Measurements from ENCODE around the gene OSBPL10. TPM values are rescaled to one million over a fixed set of nuclear protein-coding genes. Genes with fewer than 3 reads are reported as not detected.
A peak's percentile ranks its signal among the peaks of the same experiment; 100 is the strongest.

Gene OSBPL10
- total RNA-seq, 1 experiment from 2014 or later, result 48.0 TPM

DNA sequence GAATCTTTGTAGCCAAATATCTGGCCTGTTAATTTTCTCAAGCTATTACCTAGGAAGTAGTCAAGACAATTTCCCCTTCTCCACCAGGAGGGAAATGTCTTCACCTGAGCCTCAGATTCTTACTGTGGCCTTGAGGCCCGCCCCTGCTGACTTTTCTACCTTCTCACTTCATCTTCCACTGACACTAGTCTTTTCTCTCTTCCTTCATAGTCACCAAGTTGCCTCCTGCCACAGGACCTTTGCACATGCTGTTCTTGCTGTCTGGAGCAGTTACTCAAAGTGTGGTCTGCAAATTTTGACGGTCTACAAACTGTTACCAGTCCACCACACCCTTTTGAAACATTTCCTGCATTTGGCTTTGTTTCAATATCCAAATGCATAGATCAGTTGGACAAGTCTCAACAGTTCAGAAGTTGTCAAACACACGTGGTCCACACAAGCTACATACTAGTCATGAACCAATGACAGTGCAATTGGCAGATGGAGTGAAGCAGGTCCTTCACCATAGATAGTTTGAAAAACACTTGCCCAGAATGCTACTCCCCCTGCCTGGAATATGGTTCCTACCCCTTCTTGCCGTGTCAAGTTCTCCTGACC is 100.5 kb downstream of the OSBPL10 start:
- peaks cover 38% of the 10 kb centered on the region for H3K79me2 ChIP-seq (ENCODE audit: low read length)
- no peaks in the 10 kb centered on the region; the same call in 1 of the 2 replicates for H4K20me1 ChIP-seq (ENCODE audit: low read length)
- no peaks in the 10 kb centered on the region for H3F3A ChIP-seq (ENCODE audit: low read length, unreplicated experiment)
- no peaks in the 10 kb centered on the region for H3K27me3 ChIP-seq (ENCODE audit: low read length)
- no peaks in the 10 kb centered on the region for H3K9me2 ChIP-seq (replicated peaks; ENCODE audit: low read length)
- H3K36me3 ChIP-seq (ENCODE audit: low read depth, low read length), result 0 out of 2 replicates have a peak, but pooled peaks cover 2% of the 10 kb centered on the region
- ChIA-PET POLR2A (ENCODE audit: unreplicated experiment) (no interaction called here), CTCF (no interaction called here)
- intact Hi-C loops (cut with micrococcal nuclease), result no loop called here
- TF ChIP-seq EZH2phosphoT487 (IDR thresholded peaks at IDR 0.05; ENCODE audit: borderline replicate concordance, low read length) (no peak), EZH2 (IDR thresholded peaks at IDR 0.05; ENCODE audit: low read length, unreplicated experiment) (no peak), CTCF (conservative IDR thresholded peaks at IDR 0.05; ENCODE audit: low read depth, low read length) (no peak)
- H2AFZ ChIP-seq (ENCODE audit: low read length), result no peak overlapping the region
- no peaks in the 10 kb centered on the region for H3K9me3 ChIP-seq (ENCODE audit: low read length)
- no peak overlapping the region for H3K27ac ChIP-seq (ENCODE audit: low read length)
- no peak for ATAC-seq
- H3K4me1 ChIP-seq (ENCODE audit: insufficient read depth, low read length), result peaks cover 15% of the 10 kb centered on the region
- DNase-seq, result no peak
- no peak overlapping the region for H3K9ac ChIP-seq (ENCODE audit: low read length)
- H3K4me3 ChIP-seq (ENCODE audit: low read length), result no peak overlapping the region
- no TSS peak for BruUV-seq (replicated peaks)
- H3K4me2 ChIP-seq (ENCODE audit: low read length), result no peak overlapping the region

- CTCF ChIA-PET, result no interaction called here
- Histone ChIP-seq H3K9me3 (ENCODE audit: low read length) (no peaks in the 10 kb centered on the region), H3K9me2 (replicated peaks; ENCODE audit: low read length) (no peaks in the 10 kb centered on the region), H3K9ac (ENCODE audit: low read length) (no peak overlapping the region), H3K27me3 (ENCODE audit: low read length) (no peaks in the 10 kb centered on the region), H2AFZ (ENCODE audit: low read length) (no peak overlapping the region), H3K79me2 (ENCODE audit: low read length) (peaks cover 35% of the 10 kb centered on the region), H3K36me3 (ENCODE audit: low read depth, low read length) (0 out of 2 replicates have a peak, but pooled peaks cover 2% of the 10 kb centered on the region), H3K4me1 (ENCODE audit: insufficient read depth, low read length) (peaks cover 17% of the 10 kb centered on the region), H3K4me3 (ENCODE audit: low read length) (no peak overlapping the region), H3F3A (ENCODE audit: low read length, unreplicated experiment) (no peaks in the 10 kb centered on the region), H3K4me2 (ENCODE audit: low read length) (no peak overlapping the region), H3K27ac (ENCODE audit: low read length) (no peak overlapping the region), H4K20me1 (ENCODE audit: low read length) (no peaks in the 10 kb centered on the region; the same call in 1 of the 2 replicates)
- intact Hi-C loops (cut with micrococcal nuclease), result no loop called here
- no peak for ATAC-seq
- POLR2A ChIA-PET (ENCODE audit: unreplicated experiment), result no interaction called here
- no TSS peak for BruUV-seq (replicated peaks)
- TF ChIP-seq CTCF (conservative IDR thresholded peaks at IDR 0.05; ENCODE audit: low read depth, low read length) (no peak), EZH2phosphoT487 (IDR thresholded peaks at IDR 0.05; ENCODE audit: borderline replicate concordance, low read length) (no peak), EZH2 (IDR thresholded peaks at IDR 0.05; ENCODE audit: low read length, unreplicated experiment) (no peak)
- peak; percentile 13 for DNase-seq
These were observed 101.0 kb downstream of the OSBPL10 start for GRCh38 chr3:31880020-31880419.

DNA sequence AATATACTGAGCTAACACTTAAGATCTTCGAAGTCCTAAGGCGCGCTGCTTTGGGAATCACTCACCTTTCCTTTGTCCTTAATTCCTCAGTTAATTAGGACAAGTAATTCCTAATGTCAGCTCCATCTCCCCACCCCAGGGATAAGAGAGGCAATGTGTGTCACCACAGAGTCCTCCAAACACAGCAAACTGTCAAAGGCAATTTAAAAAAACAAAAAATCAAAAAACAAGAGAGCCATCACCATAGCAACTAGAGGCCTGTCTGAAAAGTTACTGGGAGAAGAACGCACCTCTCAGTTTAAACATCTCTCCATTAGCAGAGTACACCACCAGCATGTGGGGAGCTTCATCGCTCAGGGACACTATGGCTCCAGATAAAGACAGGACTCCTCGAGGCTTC is 101.7 kb downstream of the OSBPL10 start:
- H3K79me2 ChIP-seq (ENCODE audit: low read length), result peaks cover 34% of the 10 kb centered on the region
- H3K4me3 ChIP-seq (ENCODE audit: low read length), result no peak overlapping the region
- no peak for DNase-seq
- no TSS peak for BruUV-seq (replicated peaks)
- no peaks in the 10 kb centered on the region for H3K9me3 ChIP-seq (ENCODE audit: low read length)
- H2AFZ ChIP-seq (ENCODE audit: low read length), result no peak overlapping the region
- peaks cover 17% of the 10 kb centered on the region for H3K4me1 ChIP-seq (ENCODE audit: insufficient read depth, low read length)
- 0 out of 2 replicates have a peak, but pooled peaks cover 2% of the 10 kb centered on the region for H3K36me3 ChIP-seq (ENCODE audit: low read depth, low read length)
- no peaks in the 10 kb centered on the region; the same call in 1 of the 2 replicates for H4K20me1 ChIP-seq (ENCODE audit: low read length)
- no peak for ATAC-seq
- no peak overlapping the region for H3K4me2 ChIP-seq (ENCODE audit: low read length)
- H3K9me2 ChIP-seq (replicated peaks; ENCODE audit: low read length), result no peaks in the 10 kb centered on the region
- POLR2A ChIA-PET (ENCODE audit: unreplicated experiment), result no interaction called here
- CTCF ChIA-PET, result no interaction called here
- no peak for TF ChIP-seq CTCF (conservative IDR thresholded peaks at IDR 0.05; ENCODE audit: low read depth, low read length)
- no peak for TF ChIP-seq EZH2 (IDR thresholded peaks at IDR 0.05; ENCODE audit: low read length, unreplicated experiment)
- no peak for TF ChIP-seq EZH2phosphoT487 (IDR thresholded peaks at IDR 0.05; ENCODE audit: borderline replicate concordance, low read length)
- H3K27ac ChIP-seq (ENCODE audit: low read length), result no peak overlapping the region
- no peaks in the 10 kb centered on the region for H3F3A ChIP-seq (ENCODE audit: low read length, unreplicated experiment)
- no peaks in the 10 kb centered on the region for H3K27me3 ChIP-seq (ENCODE audit: low read length)
- H3K9ac ChIP-seq (ENCODE audit: low read length), result no peak overlapping the region
- intact Hi-C loops (cut with micrococcal nuclease), result loop anchor here (10.0 kb wide), 1 partner anchor 265 kb away; no protein-coding TSS in a partner anchor

All from PC-3 (cell line).